ENCODE results near the gene DDC.
"Not testable (repeated sequence)": the region's sequence is repeated elsewhere in the genome, so short reads cannot be mapped to it uniquely, and the experiment has no call there.

The DDC gene

DNA sequence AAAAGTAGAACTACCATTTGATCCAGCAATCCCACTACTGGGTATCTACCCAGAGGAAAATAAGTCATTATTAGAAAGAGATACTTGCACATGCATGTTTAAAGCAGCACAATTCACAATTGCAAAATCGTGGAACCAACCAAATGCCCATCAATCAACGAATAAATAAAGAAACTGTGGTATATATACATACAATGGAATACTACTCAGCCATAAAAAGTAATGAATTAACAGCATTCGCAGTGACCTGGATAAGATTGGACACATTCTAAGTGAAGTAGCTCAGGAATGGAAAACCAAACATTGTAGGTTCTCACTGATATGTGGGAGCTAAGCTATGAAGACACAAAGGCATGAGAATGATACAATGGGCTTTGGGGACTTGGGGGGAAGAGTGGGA is 45.9 kb downstream of the DDC start:
- not testable (repeated sequence) for DNase-seq (ENCODE audit: low read depth)

DNA sequence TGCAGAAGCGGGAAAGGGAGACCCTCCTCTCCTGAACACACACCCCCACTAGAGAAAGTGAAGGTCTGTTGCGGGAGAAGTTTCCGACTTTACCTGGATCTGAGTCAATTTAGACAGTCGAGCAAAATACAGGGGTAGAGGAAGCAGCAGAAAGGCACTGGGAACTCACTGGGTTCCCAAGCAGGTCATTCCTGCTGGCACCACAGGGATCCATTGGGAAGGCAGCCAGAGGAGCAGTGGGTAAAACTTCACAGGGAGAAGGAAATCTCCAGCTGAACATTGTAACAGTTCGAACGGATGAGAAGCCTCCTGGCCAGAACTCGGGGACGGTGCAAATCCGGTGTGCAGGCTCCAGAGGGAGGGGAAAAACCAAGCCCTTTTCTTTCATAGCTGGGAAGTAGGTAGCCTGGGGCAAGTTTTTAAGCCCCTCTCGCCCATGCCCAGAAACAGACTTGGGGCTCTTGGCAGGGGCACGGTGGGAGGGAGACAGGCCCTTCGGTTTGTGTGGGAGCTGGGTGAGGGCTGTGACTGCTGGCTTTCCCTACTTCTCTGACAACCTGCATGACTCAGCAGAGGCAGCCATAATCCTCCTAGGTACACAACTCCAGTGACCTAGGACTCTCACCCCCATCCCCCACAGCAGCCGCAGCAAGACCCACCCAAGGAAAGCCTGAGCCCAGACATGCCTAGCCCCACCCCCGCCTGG is 51.9 kb downstream of the DDC start:
- DNase-seq (ENCODE audit: low read depth): no peak

DNA sequence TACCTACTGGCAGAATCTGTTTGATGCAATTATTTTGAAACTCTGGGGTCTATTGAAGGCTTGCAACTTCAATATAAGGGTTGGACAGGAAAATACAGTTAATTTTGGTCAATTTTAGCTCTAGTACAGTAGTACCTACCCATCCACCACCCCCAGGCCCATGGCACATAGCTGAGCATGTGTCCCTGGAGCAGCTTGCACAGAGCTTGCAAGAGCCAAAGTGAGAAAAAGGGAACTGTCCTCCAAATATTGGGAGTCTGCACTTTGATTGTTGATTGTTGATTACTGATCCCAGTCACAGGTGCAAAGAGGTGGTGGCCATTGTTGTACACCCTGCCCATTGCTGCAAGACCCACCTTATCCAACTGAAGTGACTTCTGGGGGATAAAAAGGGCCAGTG is 52.8 kb downstream of the DDC start:
- no peak for DNase-seq (ENCODE audit: low read depth)

DNA sequence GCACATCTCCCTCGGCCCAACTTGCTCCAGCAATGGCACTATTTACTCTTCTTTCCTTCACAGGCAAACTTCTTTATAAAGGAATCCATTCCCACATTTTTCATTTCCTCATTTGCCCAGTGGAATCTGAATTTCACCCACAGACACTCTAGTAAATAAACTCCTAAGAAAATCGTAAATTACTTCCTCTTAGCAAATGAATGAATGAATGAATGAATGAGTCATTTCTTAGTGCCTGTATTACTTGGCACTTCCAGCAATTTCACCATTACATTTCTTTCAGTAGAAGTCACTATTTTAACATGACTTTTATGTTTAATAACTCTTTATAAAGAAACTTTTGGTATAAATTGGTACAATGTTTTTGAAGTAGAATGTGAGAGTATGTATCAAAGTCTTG is 55.7 kb downstream of the DDC start:
- no peak for DNase-seq (ENCODE audit: low read depth)

DNA sequence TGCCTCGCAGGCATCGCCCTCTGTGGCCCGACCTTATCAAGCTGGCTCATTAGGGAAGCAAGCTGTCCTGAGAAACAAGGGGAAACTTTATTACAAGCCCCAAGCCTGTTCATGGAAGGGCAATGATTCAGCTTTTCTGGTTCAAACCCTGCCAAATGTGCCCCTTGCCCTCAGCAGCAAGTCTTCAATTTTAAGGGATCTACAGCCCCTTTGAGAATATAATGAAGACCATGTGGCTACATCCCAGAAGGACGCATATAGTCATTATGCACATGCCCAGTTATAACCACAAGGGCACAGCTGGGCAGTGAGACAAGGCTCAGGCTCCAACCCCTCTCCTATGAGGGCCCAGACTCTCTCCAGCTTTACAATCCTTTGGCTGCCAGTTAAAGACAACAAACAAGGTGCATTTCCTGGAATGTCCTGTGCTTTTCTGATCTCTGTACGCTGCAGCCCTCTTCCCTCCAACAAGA is 56.7 kb downstream of the DDC start:
- no peak for DNase-seq (ENCODE audit: low read depth)

DNA sequence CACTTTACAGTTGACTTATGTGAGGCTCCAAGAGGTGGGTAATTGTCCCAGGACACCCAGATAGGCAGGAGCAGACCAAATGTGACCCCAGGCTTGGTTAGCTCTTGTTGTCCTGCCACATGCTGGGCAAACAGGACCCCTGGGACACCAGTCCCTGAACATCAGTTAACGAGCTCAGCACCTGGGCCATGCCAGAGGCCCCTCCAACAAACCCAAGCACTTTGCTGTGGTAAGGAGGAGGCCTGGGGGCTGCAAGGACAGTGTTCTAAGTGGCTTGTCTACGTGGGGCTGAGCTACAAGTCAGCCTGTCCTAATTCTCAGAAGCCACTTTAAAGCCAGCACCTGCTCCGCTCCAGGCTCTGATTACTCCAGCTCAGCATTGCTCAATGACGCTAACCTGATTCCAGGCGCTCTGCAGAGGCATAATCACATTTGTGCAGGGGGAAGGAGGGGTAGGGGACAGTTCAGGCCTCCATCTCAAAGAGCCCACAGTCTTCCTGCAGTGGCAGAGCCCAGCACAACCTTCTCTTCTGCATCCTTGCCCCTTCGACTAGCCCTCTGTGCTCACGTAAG is 57.2 kb downstream of the DDC start:
- DNase-seq (ENCODE audit: low read depth): no peak

DNA sequence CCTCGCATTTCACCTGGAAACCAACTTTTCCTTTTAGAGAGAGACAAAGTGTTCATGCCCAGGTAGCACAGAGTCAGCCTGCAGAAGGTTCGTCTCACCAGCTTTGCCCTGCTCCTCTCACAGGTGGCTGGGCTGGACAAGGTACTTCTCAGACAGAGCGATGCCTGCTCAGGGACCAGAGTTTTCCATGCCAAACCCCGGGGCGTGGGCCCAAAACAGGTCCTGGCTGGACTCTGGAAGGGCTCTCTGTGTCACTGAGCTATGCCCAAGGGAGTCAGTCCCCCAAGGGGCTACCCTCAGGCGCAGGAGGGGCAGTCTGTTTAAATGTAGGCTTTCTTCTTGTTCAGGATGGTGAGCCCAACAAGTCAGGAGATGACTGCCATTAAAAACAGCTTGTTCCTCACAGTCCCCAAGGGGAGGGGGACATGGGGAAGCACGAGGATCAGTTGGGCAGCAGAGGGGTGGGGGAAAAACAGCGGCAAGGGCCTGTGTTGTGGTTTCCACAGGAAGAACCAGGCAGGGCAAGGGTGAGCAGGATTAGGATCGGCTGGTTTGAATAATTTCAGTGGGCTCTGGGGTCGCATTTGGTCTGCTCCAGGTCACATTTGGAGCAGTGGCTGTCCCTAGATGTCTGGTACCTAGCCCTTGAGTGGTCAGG is 59.5 kb downstream of the DDC start:
- no peak for DNase-seq (ENCODE audit: low read depth)

DNA sequence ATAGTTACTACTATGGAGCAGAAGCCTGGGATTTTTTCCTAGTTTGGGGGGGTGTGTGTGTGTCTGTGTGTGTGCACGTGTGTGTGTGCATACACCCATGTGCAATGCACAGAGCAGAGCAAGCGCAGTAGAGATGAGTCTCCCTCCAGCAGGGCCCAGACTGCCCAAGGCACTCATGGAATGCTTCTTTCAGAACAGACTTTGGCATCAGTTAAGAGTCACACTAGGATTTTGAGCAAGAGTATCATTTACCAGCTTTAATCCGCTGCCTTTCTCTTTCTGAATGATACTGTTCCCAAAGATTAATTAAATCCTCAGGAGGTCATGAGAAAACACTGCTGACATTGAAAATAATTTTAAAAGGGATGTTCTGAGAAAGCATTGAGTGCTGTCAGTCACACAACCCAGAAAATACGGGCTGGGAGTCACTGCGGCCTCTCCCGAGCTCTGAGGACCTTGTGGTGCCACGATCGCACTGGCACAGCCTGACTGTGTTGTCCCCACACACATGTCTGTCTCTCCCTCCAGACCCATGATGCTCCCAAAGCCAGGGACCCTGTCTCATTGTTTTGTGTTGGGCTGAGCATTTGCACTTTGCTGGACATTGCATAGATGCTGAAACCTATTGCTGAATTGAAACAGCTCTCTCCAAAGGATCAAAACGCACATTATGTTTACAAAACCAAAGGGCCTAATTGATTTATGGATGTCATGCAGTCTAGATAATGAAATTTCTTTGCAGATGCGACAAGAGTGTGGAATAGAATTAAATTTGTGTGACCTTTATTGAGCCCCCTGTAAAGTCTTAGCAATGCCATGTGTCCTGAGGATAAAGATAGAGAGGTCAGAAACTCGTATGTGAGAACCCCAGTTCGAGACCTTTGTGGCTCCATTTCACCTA is 60.3 kb downstream of the DDC start:
- DNase-seq (ENCODE audit: low read depth): peak; percentile 56

DNA sequence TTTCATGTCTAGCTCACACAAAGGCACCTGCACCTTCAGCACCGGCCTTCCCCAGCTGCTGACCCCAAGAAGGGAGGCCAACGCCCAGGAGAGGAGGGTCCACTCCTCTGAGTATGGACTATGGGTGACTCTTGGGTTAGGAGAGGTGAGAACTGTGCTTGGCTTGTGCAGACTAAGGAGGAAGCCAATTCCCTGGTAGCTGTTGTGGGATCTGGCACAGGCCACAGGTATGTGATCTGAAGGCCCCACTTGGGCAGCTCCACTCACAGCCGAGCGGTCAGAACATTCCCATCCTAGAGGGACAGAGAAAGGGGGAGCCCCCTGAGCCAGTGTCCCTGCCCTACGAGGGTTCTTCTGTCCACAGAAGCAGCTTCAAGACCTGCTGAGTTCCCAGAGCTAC is 62.3 kb downstream of the DDC start:
- DNase-seq (ENCODE audit: low read depth): peak; percentile 38

DNA sequence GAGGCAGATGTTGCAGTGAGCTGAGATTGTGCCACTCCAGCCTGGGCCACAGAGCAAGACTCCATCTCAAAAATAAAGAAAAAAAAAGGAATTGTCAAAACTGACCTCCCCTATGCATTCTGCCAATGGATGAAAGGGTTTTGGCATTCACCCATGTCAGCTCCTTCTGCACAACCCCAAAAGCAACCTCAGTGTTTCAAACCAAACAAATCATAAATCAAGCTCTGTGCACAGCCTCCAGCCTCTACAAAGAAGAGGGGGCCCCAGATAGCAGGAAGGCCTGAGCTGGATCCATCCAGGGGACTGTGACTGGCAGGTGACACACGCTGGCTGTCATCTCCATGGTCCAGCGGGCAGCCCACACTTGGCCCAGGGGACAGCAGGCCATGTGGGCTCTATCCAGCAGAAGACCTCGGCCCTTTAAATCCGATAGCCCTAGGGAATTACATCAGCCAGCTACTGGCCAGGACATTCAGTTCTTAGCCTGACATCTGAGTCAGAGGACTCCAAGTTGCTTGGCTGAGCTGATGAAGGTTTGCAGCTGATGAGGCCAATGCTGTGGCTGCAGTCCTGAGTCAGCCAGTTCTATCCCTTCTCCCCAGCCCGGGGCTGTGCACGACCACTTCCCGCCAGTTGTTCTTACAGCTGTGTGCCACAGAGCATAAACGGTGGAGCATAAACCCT is 63.1 kb downstream of the DDC start:
- peak; percentile 97 for DNase-seq (ENCODE audit: low read depth)

DNA sequence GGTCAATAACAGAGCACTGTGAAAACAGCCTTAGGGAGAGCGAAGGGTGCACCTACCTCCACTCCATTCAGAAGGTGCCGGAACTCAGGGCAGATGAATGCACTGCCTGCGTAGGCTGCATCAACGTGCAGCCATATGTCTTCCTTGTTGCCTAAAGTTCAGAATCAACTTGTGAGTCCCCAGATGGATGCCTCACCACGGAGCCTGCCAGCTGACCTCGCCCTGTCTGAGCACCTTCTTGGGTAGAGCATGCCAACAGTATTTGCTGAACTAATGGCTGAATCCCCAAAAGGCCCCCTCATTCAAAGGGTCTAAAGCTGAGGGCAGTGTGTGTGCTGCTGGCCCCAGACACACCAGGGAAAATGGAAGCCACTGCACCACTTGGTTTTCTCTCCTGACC is 66.1 kb downstream of the DDC start:
- no peak for DNase-seq (ENCODE audit: low read depth)

DNA sequence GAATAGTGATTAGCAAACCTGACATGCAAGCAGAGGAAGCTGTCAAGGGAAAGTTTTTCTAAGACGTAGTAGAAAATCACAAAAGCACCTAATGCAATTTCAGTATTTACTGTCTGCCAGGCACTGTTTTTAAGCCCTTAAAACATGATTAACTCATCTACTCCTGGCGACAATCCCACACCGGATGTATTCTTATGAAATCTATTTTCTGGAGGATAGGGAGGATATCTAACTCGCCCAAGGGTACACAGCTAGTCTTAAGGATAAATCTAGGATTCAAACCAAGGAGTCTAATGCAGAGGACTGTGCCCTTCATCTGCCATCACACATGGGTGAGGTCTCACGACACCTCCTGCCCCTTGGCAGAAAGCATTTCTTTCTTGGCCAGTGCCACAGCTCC is 67.2 kb downstream of the DDC start:
- DNase-seq (ENCODE audit: low read depth): peak; percentile 77

DNA sequence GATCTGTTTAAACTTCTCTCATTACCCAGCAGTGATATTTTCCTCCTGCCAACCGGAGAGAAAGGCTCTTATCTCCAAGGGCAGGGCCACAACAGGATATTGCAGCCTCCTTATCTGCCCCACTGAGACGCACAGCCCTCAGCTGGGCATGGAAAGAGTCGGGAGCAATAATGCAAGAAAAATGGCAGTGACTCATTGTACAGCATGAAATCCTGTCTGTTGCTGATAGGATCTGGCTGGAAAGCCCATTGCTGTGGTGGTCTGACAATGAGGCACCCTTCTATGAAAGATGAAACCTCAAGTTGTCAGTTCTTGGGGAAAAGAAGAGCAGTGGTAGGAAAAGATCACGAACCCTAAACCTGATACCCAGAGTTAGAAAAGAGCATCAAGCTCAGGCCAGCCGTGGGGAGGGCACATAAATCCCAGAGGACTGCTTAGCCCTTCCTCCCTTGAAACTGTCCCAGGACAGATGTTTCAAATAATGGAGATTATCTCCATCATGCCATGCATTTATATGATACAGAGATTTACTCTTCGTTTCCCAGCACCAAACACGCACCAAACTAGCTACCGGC is 68.0 kb downstream of the DDC start:
- peak; percentile 82 for DNase-seq (ENCODE audit: low read depth)

DNA sequence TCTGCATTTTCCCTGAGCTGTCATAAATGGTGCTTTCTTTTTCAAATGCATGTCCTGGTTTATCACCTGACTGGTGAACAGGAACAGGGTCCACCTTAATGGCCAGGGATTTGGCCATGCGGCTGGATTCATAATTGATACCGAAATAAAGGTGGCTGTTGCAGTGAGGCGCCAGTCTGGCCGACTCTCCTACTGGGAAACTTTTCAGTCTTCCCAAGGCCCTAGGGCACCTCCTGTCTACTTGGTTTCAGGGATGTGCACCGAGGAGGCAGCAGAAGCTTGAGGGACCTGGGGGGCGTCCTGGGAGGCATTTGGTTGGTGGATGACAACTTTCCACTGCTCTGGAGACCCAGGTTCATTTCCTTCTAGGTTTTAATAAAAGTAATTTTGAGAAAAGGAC is 68.6 kb downstream of the DDC start:
- no peak for DNase-seq (ENCODE audit: low read depth)

DNA sequence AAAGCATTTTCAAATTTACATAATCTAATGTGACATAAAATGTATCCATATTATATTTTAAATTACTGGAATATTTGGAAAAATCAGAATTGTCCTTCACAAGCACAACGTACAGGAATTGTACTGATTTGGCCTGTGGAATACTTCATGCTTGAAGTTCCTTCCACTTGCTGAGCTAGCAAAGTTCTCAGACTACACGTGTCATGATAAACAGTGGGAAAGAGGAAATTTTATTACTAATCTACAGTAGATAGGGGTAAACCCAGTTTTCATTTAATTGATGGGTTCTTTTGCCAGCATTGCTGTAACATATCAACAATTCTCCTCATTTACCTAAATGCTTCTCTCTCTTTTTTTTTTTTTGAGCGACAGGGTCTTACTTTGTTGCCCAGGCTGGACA is 69.5 kb downstream of the DDC start:
- DNase-seq (ENCODE audit: low read depth): no peak

DNA sequence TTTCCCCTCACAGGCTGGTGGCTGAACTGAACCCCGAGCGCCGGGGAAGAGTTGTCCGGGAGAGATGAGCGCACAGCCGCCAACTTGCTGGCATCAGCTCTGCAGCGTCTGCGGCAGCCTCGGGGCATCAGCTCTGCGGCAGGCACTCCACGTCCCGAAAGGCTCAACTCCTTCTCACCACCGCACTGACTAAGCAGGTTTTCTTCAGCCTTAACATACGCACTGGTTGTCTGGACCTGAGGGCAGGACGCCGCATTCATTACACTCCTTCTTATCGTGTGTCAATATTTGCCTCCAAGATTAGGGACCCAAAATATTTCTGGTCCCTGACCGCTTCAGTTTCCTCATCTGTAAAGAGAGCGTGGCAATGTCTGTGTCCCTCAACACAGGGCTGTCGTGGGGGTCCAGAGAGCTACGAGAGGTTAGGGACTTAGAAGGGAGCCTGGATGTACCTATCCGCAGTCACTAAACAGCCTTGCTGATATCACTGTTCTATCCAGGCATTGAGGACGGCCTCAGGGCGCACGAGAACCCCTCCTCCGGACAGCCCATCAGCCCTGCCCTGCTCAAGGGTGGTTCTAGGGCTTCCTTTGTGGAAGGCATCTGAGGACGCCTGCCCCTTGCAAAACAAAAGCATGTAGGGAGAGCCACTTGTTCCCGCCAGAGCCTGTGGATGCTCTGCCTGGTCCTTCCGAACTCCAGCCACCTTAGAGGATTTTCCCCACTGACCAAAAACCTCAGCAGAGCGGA is 72.3 kb downstream of the DDC start:
- DNase-seq (ENCODE audit: low read depth): no peak

DNA sequence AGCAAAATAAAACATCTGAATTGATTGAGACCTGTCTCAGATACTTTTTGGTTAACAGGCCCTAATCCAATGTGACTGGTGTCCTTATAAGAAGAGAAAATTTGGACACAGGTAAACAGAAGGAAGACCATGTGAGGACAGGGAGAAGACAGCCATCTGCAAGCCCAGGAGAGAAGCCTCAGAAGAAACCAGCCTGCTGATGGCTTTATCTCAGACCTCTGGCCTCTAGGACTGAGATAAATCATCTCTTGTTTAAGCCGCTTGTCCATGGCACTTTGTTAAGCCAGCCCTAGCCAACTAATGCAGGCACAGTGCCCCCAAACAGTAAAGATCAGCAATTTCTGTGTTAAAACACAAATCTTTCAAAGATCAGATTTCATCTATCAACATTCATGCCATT is 73.3 kb downstream of the DDC start:
- no peak for DNase-seq (ENCODE audit: low read depth)

DNA sequence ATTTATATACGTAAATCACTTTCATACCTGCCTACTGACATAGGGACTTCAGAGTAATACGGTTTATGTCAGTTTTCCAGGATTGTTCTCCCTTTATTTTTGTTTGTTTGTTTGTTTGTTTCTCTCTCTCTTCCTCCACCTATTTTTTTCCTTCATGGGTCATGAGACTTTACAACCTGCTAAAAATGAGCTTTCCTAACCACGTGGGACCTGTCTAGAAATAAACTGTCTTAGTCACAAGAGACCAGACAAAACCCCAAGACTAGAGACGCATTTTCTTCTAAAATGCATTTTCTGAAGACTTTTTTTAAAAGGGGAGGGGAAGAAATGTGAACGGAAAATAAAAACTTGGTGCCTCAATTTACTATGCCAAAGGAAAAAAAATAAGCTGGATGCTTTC is 74.0 kb downstream of the DDC start:
- DNase-seq (ENCODE audit: low read depth): no peak

DNA sequence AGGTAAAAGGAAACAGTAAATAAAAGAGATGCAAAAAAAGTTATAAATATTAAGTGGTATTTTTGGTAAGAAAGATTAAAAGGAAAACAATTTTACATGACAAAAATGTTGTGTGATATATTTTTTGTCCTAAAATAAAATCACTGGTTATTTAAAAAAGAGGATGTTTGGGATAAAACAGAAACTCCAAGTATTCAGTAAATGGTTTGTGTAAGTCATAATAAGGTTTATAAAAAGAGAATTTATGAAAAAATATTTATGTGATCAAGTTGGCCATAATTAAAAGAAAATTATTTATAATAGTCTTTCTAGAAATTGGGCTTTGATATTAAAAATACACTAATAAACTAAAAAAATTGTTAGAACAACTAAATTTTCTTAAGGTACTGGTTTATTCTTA is 76.8 kb downstream of the DDC start:
- no peak for DNase-seq (ENCODE audit: low read depth)

DNA sequence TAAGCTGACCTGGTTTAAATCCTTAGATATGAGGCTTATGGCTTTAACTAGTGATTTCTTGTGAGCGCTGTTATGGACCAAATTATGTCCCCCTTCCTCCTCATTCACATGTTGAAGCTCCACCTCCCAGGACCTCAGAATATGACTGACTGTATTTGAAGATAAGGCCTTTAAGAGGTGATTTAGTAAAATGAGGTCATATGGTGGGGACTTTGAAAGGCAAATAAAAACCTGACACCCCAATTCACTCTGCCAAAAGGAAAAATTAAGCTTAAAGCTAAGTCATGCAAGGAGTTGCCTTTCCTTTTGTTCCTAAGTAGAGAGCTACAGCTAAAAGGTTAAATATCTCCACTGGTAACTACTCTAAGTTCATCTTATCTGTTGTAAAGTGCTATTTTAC is 78.7 kb downstream of the DDC start:
- DNase-seq (ENCODE audit: low read depth): no peak

DNA sequence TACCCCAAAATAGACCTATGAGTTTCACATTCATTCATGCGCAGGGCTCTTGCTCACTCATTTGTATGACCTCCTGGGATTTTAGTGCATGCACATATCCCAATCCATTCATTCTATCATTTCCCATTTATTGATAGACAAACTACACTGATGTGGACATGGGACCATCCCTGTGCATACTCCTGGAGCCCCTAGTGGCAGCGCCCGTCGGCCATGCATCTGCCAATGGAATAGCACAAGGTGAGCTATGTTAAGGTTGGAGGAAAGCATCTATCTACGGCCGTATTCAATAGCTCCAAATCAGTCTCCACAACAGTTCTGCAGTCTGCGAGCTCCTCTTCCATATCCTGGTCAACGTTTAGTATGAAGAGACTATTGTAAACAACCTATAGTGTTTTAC is 83.3 kb downstream of the DDC start:
- DNase-seq (ENCODE audit: low read depth): no peak
